Endothelial cell of umbilical vein (primary cell): ENCODE results near the gene ZNF441. TPM values are rescaled to one million over a fixed set of nuclear protein-coding genes. Genes with fewer than 3 reads are reported as not detected.

Experiments
- BruUV-seq: library from RNA; stranded (reverse); fragments of 400-500 nt; replicated peaks from 2 replicates; lab custom pipeline; 2021; lab: Mats Ljungman, UMichigan
- CTCF ChIA-PET: fragments of 300-600, 350-600 bp; sonication (Branson Sonifier 250); formaldehyde crosslinking; loops from one replicate; lab custom pipeline; 2021; ENCODE audit warnings: antibody characterized with exemption, inconsistent platforms; lab: Charles Lee
- POLR2A ChIA-PET: fragments of 300-600, 350-600 bp; sonication (Branson Sonifier 250); formaldehyde crosslinking; loops from one replicate; lab custom pipeline; 2021; ENCODE audit warnings: antibody characterized with exemption, inconsistent platforms; lab: Charles Lee
- DNase-seq: peaks from one replicate; pipeline ENCODE4 v3.0.0-alpha.2; 2011; ENCODE audit warnings: low read depth, low spot score
- FAIRE-seq: peaks from 2 replicates; lab custom pipeline; 2011; peaks lifted over from hg19 to GRCh38; lab: Jason Lieb, UNC
- H2AFZ ChIP-seq: 2 replicates; pipeline ENCODE4 v1.6.0; 2012; ENCODE audit warnings: low read depth, low read length, control low read depth, inconsistent platforms
- H3K27ac ChIP-seq: 2 replicates; pipeline ENCODE4 v1.5.1; 2011; ENCODE audit warnings: low read depth, mild to moderate bottlenecking, control low read depth, low read length, moderate library complexity; ENCODE audit not compliant: insufficient read depth
- H3K27me3 ChIP-seq, 2 experiments: 2 replicates each; pipeline versions ENCODE4 v1.6.0 to v1.6.1; 2011; ENCODE audit warnings: low read length in 2 of 2, mixed read lengths in 1 of 2; ENCODE audit not compliant: control insufficient read depth in 2 of 2, insufficient read depth in 2 of 2
- H3K36me3 ChIP-seq, 2 experiments: 2 replicates in 1 of 2; 3 replicates in 1 of 2; pipeline ENCODE4 v1.5.1; 2011; ENCODE audit warnings: low read length in 2 of 2, mild to moderate bottlenecking in 1 of 2, moderate library complexity in 1 of 2; ENCODE audit not compliant: control insufficient read depth in 2 of 2, insufficient read depth in 2 of 2; ENCODE audit errors: extremely low read depth in 1 of 2
- H3K4me1 ChIP-seq: 3 replicates; pipeline ENCODE4 v1.5.1; 2011; ENCODE audit warnings: mild to moderate bottlenecking, low read length; ENCODE audit not compliant: control insufficient read depth, insufficient read depth; ENCODE audit errors: extremely low read depth
- H3K4me2 ChIP-seq: 2 replicates; pipeline ENCODE4 v1.6.1; 2011; ENCODE audit warnings: low read length, control low read depth, mixed read lengths; ENCODE audit not compliant: insufficient read depth
- H3K4me3 ChIP-seq, 3 experiments: fragments of 200-600 bp in 1 of 3; sonication (generic), shearing (Covaris generic) in 1 of 3; replicated peaks in 1 of 3; 2 replicates each; pipeline ENCODE4 v1.5.1; 2011 to 2016; ENCODE audit warnings: control low read depth in 3 of 3, low read length in 3 of 3, mild to moderate bottlenecking in 2 of 3, inconsistent platforms in 1 of 3, low read depth in 1 of 3, moderate library complexity in 1 of 3; ENCODE audit not compliant: insufficient read depth in 1 of 3
- H3K79me2 ChIP-seq: 2 replicates; pipeline ENCODE4 v1.6.0; 2012; ENCODE audit warnings: low read length, inconsistent platforms; ENCODE audit not compliant: control insufficient read depth, insufficient read depth
- H3K9ac ChIP-seq: replicated peaks from 2 replicates; pipeline ENCODE3; 2011; ENCODE audit warnings: low read length, control low read depth; ENCODE audit not compliant: insufficient read depth; ENCODE audit errors: extremely low read depth
- H3K9me1 ChIP-seq: replicated peaks from 3 replicates; pipeline ENCODE4 v1.6.0; 2011; ENCODE audit warnings: mild to moderate bottlenecking, low read length; ENCODE audit not compliant: control insufficient read depth, insufficient read depth; ENCODE audit errors: extremely low read depth
- H3K9me3 ChIP-seq: replicated peaks from 2 replicates; pipeline ENCODE4 v1.5.1; 2012; ENCODE audit warnings: low read length, inconsistent platforms; ENCODE audit not compliant: control insufficient read depth, insufficient read depth
- H4K20me1 ChIP-seq: replicated peaks from 2 replicates; pipeline ENCODE3; 2011; ENCODE audit warnings: mild to moderate bottlenecking, low read length; ENCODE audit not compliant: control insufficient read depth, insufficient read depth; ENCODE audit errors: extremely low read depth
- CTCF ChIP-seq, 2 donors: IDR thresholded peaks; 1 replicate in 1 of 2; 2 replicates in 1 of 2; pipeline ENCODE4 v1.5.1; 2011; ENCODE audit warnings: low read length in 2 of 2, mild to moderate bottlenecking in 2 of 2, moderate library complexity in 2 of 2, control low read depth in 1 of 2, inconsistent platforms in 1 of 2, low read depth in 1 of 2; ENCODE audit not compliant: insufficient read depth in 1 of 2; ENCODE audit errors: extremely low read depth in 1 of 2
- EZH2 ChIP-seq: IDR thresholded peaks from 2 replicates; pipeline ENCODE4 v1.6.1; 2012; ENCODE audit warnings: borderline replicate concordance, low read depth, mild to moderate bottlenecking, moderate library complexity, low read length, inconsistent platforms; ENCODE audit not compliant: severe bottlenecking
- FOS ChIP-seq: IDR thresholded peaks from 2 replicates; pipeline ENCODE4 v1.6.1; 2011; ENCODE audit warnings: mild to moderate bottlenecking, low read length, moderate library complexity, borderline replicate concordance; ENCODE audit not compliant: insufficient read depth
- GATA2 ChIP-seq: IDR thresholded peaks from 2 replicates; pipeline ENCODE4 v1.7.0; 2011; ENCODE audit warnings: low read depth, mild to moderate bottlenecking, moderate library complexity, mixed read lengths, low read length; ENCODE audit not compliant: insufficient read length, insufficient read depth
- JUN ChIP-seq: IDR thresholded peaks from 2 replicates; pipeline ENCODE4 v1.6.1; 2011; ENCODE audit warnings: borderline replicate concordance, low read depth; ENCODE audit not compliant: insufficient read length, insufficient read depth
- MAX ChIP-seq: IDR thresholded peaks from 2 replicates; pipeline ENCODE4 v1.6.1; 2011; ENCODE audit not compliant: insufficient read depth, insufficient read length
- MYC ChIP-seq: IDR thresholded peaks from one replicate; pipeline ENCODE4 v1.6.1; 2011; ENCODE audit warnings: mild to moderate bottlenecking, low read depth, low read length
- POLR2A ChIP-seq: IDR thresholded peaks from 2 replicates; pipeline ENCODE4 v1.6.1; 2012; ENCODE audit warnings: low read depth, mild to moderate bottlenecking, control low read depth, low read length
- POLR2AphosphoS5 ChIP-seq: IDR thresholded peaks from 2 replicates; pipeline ENCODE4 v1.6.1; 2012; ENCODE audit warnings: low read depth, mild to moderate bottlenecking, control low read depth, low read length, moderate library complexity; ENCODE audit not compliant: insufficient read depth
- dilution Hi-C: fragments of 300-500 bp; cut with MboI; formaldehyde crosslinking; loops from one replicate; pipeline ENCODE4 v1.15.0; 2019; ENCODE audit warnings: low sequenced_read_pairs; ENCODE audit not compliant: extremely low pct_ligation_motif_present
- intact Hi-C: fragments of 100-400 bp; cut with micrococcal nuclease; formaldehyde crosslinking; loops from one replicate; pipeline ENCODE4 v1.10.0; 2022
- polyA plus RNA-seq, 4 experiments: library from polyadenylated mRNA; depleted of rRNA in 3 of 4; stranded (reverse) in 3 of 4; unstranded in 1 of 4; fragments of >200 nt; gene quantifications; 2 replicates each; pipeline versions ENCODE4 v1.2.1 to v1.2.3, GENCODE V29; 2011 to 2012; ENCODE audit warnings: missing spikeins in 1 of 4
- total RNA-seq: library from RNA; stranded (reverse); gene quantifications from 2 replicates; pipeline ENCODE4 v1.2.3, GENCODE V29; 2021

The ZNF441 gene
- total and polyA plus RNA-seq, 2 donors (not counting 3 experiments of a cell fraction or from before 2014, with no cell fraction given): 1.9 to 4.5 TPM

- Histone ChIP-seq H3K9me3 (no peaks in the 10 kb centered on the region), H3K4me3 (no peak overlapping the region), H3K9ac (no peak overlapping the region), H3K27ac (no peak overlapping the region), H3K36me3 (no peaks in the 10 kb centered on the region), H4K20me1 (no peaks in the 10 kb centered on the region), H3K79me2 (no peaks in the 10 kb centered on the region), H3K4me2 (no peak overlapping the region), H3K4me1 (peaks cover 6% of the 10 kb centered on the region), H3K27me3 (no peaks in the 10 kb centered on the region), H3K9me1 (no peaks in the 10 kb centered on the region), H2AFZ (no peak overlapping the region)
- no TSS peak for BruUV-seq
- ChIA-PET POLR2A (no interaction called here), CTCF (no interaction called here)
- FAIRE-seq: no peak
- dilution Hi-C loops: no loop called here
- intact Hi-C loops: no loop called here
- no peak for TF ChIP-seq EZH2
- TF ChIP-seq JUN: no peak
- TF ChIP-seq FOS: no peak
- no peak for TF ChIP-seq POLR2A
- TF ChIP-seq MAX: no peak
- no peak for TF ChIP-seq GATA2
- TF ChIP-seq POLR2AphosphoS5: no peak
- no peak for TF ChIP-seq MYC
- TF ChIP-seq CTCF (IDR thresholded peaks at IDR 0.05; ENCODE audit: extremely low read depth in 1 of 2, insufficient read depth in 1 of 2, low read depth in 1 of 2, low read length in 2 of 2): no peak
- DNase-seq: no peak
These were observed 3.2 kb upstream of the ZNF441 start for GRCh38 chr19:11763611-11764010.
